ENCODE results near the gene GLIS1.

- no peak for TF ChIP-seq EZH2 (IDR thresholded peaks at IDR 0.05; ENCODE audit: insufficient read depth, poor library complexity, severe bottlenecking)
- TF ChIP-seq EZH2phosphoT487 (IDR thresholded peaks at IDR 0.05; ENCODE audit: insufficient read depth, low read depth) = no peak
Observed at GRCh38 chr1:53755874-53756273, 16.9 kb upstream of the GLIS1 start.

All from GM23248 (cell line).